HepG2 (cell line): ENCODE results near the gene RHBG. TPM values are rescaled to one million over a fixed set of nuclear protein-coding genes. Genes with fewer than 3 reads are reported as not detected.

Experiments
- POLR2AphosphoS5 ChIP-seq: IDR thresholded peaks from 2 replicates; pipeline ENCODE4 v1.6.1; 2012; ENCODE audit warnings: low read depth, low read length
- RBM22 ChIP-seq: fragments of 200-400 bp; formaldehyde crosslinking; optimal IDR thresholded peaks from 2 replicates; pipeline ENCODE3; 2017; ENCODE audit warnings: mild to moderate bottlenecking, low read length, moderate library complexity
- polyA plus RNA-seq, 8 experiments: library from polyadenylated mRNA; depleted of rRNA in 3 of 8; stranded (reverse) in 7 of 8; unstranded in 1 of 8; fragments of >200 nt; fragmentation: Illumina TruSeq in 4 of 8; extraction: Trizol in 4 of 8; gene quantifications; 2 replicates each; pipeline versions ENCODE4 v1.2.1 to v1.2.3, GENCODE V29; 2011 to 2016; ENCODE audit warnings: low read depth in 4 of 8, missing spikeins in 1 of 8, mixed read lengths in 1 of 8; ENCODE audit not compliant: insufficient read depth in 1 of 8
- total RNA-seq, 5 experiments: library from RNA; depleted of rRNA; stranded (reverse); fragments of >200 nt; fragmentation: Illumina TruSeq; extraction: Trizol; gene quantifications; 2 replicates each; pipeline ENCODE4 v1.2.3, GENCODE V29; 2016; ENCODE audit warnings: low read depth in 1 of 5
- TF ChIP-seq, protein P1 (sequence below): sonication (generic); formaldehyde crosslinking; IDR thresholded peaks from 2 replicates; pipeline ENCODE4 v1.4.0; 2020; ENCODE audit warnings: missing genetic modification reagents, borderline replicate concordance
- TF ChIP-seq, protein P2 (sequence below): sonication (generic); formaldehyde crosslinking; IDR thresholded peaks from 2 replicates; pipeline ENCODE4 v1.5.1; 2020; ENCODE audit warnings: missing genetic modification reagents, mild to moderate bottlenecking, borderline replicate concordance
- TF ChIP-seq, protein P3 (sequence below): sonication (generic); formaldehyde crosslinking; IDR thresholded peaks from 2 replicates; pipeline ENCODE4 v1.4.0; 2020; ENCODE audit warnings: low read depth, mild to moderate bottlenecking, missing genetic modification reagents
- TF ChIP-seq, protein P4 (sequence below): sonication (generic); formaldehyde crosslinking; IDR thresholded peaks from 2 replicates; pipeline ENCODE4 v1.5.1; 2020; ENCODE audit warnings: mild to moderate bottlenecking, missing genetic modification reagents

RHBG gene
- total and polyA plus RNA-seq, 2 of the 13 experiments (the other 11 are each of a cell fraction or from before 2014, with no cell fraction given) = 61.8 to 73.5 TPM

DNA sequence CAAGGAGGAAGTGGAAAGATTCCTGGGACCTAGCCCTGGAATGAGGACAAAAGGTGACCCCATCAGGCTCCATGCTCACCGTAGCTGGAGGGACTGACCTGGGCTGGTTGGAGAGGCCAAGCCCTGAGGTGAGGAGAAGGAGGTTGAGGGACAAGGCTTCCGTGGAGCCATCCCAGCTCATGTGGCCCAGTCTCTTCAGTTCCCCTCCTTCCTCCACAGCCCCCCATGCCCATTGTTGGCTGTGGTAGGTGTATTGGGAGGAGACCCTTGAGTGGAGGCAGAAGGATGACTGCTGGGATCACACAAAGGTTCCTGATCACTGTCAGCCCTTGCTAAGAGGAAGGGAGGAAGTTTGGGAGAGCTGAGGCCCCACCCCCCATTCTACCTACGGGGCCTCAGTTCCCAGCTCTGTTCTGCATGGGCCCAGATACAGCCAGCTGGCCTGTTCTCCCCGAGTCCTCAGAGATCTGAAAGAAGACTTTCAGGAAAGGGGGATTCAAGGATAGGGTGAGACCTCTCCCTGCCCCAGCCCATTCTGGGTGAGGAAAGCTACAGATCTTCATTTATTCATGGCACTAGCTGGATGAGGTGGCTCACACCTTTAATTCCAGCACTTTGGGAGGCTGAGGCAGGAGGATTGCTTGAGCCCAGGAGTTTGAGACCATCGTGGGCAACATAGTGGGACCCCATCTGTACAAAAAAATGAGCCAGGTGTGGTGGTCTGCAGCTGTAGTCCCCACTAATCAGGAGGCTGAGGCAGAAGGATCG lies 17.3 kb downstream of the RHBG start (continued):
- TF ChIP-seq, protein P1, sequence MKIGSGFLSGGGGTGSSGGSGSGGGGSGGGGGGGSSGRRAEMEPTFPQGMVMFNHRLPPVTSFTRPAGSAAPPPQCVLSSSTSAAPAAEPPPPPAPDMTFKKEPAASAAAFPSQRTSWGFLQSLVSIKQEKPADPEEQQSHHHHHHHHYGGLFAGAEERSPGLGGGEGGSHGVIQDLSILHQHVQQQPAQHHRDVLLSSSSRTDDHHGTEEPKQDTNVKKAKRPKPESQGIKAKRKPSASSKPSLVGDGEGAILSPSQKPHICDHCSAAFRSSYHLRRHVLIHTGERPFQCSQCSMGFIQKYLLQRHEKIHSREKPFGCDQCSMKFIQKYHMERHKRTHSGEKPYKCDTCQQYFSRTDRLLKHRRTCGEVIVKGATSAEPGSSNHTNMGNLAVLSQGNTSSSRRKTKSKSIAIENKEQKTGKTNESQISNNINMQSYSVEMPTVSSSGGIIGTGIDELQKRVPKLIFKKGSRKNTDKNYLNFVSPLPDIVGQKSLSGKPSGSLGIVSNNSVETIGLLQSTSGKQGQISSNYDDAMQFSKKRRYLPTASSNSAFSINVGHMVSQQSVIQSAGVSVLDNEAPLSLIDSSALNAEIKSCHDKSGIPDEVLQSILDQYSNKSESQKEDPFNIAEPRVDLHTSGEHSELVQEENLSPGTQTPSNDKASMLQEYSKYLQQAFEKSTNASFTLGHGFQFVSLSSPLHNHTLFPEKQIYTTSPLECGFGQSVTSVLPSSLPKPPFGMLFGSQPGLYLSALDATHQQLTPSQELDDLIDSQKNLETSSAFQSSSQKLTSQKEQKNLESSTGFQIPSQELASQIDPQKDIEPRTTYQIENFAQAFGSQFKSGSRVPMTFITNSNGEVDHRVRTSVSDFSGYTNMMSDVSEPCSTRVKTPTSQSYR (CRISPR knock-in tag) = 0 out of 2 replicates have a peak, but pooled peaks have one; percentile 7
- TF ChIP-seq, protein P2, sequence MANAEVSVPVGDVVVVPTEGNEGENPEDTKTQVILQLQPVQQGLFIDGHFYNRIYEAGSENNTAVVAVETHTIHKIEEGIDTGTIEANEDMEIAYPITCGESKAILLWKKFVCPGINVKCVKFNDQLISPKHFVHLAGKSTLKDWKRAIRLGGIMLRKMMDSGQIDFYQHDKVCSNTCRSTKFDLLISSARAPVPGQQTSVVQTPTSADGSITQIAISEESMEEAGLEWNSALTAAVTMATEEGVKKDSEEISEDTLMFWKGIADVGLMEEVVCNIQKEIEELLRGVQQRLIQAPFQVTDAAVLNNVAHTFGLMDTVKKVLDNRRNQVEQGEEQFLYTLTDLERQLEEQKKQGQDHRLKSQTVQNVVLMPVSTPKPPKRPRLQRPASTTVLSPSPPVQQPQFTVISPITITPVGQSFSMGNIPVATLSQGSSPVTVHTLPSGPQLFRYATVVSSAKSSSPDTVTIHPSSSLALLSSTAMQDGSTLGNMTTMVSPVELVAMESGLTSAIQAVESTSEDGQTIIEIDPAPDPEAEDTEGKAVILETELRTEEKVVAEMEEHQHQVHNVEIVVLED (CRISPR knock-in tag) = no peak
- peak; percentile 18 for TF ChIP-seq POLR2AphosphoS5
- TF ChIP-seq RBM22 = peak; percentile 51
- TF ChIP-seq, protein P3, sequence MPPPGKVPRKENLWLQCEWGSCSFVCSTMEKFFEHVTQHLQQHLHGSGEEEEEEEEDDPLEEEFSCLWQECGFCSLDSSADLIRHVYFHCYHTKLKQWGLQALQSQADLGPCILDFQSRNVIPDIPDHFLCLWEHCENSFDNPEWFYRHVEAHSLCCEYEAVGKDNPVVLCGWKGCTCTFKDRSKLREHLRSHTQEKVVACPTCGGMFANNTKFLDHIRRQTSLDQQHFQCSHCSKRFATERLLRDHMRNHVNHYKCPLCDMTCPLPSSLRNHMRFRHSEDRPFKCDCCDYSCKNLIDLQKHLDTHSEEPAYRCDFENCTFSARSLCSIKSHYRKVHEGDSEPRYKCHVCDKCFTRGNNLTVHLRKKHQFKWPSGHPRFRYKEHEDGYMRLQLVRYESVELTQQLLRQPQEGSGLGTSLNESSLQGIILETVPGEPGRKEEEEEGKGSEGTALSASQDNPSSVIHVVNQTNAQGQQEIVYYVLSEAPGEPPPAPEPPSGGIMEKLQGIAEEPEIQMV (CRISPR knock-in tag) = 0 out of 2 replicates have a peak, but pooled peaks have one; percentile 29
- TF ChIP-seq, protein P4, sequence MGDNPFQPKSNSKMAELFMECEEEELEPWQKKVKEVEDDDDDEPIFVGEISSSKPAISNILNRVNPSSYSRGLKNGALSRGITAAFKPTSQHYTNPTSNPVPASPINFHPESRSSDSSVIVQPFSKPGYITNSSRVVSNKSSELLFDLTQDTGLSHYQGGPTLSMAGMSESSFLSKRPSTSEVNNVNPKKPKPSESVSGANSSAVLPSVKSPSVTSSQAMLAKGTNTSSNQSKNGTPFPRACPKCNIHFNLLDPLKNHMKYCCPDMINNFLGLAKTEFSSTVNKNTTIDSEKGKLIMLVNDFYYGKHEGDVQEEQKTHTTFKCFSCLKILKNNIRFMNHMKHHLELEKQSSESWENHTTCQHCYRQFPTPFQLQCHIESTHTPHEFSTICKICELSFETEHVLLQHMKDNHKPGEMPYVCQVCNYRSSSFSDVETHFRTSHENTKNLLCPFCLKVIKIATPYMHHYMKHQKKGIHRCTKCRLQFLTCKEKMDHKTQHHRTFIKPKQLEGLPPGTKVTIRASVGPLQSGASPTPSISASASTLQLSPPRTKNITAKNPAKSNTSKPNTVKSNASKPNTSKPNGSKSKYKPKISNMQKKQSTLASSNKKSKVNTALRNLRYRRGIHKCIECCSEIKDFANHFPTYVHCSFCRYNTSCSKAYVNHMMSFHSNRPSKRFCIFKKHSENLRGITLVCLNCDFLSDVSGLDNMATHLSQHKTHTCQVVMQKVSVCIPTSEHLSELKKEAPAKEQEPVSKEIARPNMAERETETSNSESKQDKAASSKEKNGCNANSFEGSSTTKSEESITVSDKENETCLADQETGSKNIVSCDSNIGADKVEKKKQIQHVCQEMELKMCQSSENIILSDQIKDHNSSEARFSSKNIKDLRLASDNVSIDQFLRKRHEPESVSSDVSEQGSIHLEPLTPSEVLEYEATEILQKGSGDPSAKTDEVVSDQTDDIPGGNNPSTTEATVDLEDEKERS (CRISPR knock-in tag) = no peak
- TF ChIP-seq, all 625 proteins: peak for 26
